ENCODE measurements around the gene MTFMT. TPM values are rescaled to one million over a fixed set of nuclear protein-coding genes. Genes with fewer than 3 reads are reported as not detected.

The MTFMT gene
- total and polyA plus RNA-seq, 2 donors (not counting 1 experiment from before 2014, with no cell fraction given): 16.6 to 17.0 TPM

DNA sequence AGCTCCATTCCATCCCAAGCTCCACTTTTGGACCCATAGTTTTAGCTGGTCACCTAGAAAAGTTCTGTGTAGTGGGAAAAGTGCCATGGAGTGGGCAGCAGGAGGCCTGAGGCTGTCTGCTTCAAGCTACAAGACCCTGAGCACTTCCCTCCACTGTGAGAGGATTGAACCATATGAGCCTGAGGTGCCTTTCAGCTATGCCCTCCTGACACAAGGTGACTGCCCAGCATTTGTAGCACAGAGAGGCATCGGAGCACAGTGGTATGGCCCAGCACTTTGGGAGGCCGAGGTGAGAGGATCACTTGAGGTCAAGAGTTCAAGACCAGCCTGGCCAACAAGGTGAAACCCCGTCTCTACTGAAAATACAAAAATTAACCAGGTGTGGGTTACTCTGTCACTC is 43.2 kb upstream of the MTFMT start:
- TF ChIP-seq, protein P1, sequence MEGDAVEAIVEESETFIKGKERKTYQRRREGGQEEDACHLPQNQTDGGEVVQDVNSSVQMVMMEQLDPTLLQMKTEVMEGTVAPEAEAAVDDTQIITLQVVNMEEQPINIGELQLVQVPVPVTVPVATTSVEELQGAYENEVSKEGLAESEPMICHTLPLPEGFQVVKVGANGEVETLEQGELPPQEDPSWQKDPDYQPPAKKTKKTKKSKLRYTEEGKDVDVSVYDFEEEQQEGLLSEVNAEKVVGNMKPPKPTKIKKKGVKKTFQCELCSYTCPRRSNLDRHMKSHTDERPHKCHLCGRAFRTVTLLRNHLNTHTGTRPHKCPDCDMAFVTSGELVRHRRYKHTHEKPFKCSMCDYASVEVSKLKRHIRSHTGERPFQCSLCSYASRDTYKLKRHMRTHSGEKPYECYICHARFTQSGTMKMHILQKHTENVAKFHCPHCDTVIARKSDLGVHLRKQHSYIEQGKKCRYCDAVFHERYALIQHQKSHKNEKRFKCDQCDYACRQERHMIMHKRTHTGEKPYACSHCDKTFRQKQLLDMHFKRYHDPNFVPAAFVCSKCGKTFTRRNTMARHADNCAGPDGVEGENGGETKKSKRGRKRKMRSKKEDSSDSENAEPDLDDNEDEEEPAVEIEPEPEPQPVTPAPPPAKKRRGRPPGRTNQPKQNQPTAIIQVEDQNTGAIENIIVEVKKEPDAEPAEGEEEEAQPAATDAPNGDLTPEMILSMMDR (conservative IDR thresholded peaks at IDR 0.05 in 1 of 2, IDR thresholded peaks at IDR 0.05 in 1 of 2; ENCODE audit: low read depth in 1 of 2, low read length in 2 of 2): no peak
- no peak for TF ChIP-seq EZH2 (IDR thresholded peaks at IDR 0.05; ENCODE audit: low read length, missing control alignments)
- H3K4me1 ChIP-seq (ENCODE audit: control insufficient read depth, extremely low read depth, insufficient read depth, low read length): peaks cover 36% of the 10 kb centered on the region
- no peak overlapping the region for H2AFZ ChIP-seq (ENCODE audit: low read length)
- H3K4me3 ChIP-seq (replicated peaks in 1 of 4; ENCODE audit: control extremely low read depth in 1 of 4, insufficient read depth in 1 of 4, low read depth in 3 of 4, low read length in 4 of 4): no peak overlapping the region
- no peak overlapping the region for H3K9ac ChIP-seq (ENCODE audit: insufficient read depth, low read length)
- no peak overlapping the region for H3K27ac ChIP-seq (ENCODE audit: insufficient read depth, low read length)
- H3K79me2 ChIP-seq (ENCODE audit: control insufficient read depth, insufficient read depth, low read length): no peaks in the 10 kb centered on the region
- no peaks in the 10 kb centered on the region for H3K9me3 ChIP-seq (ENCODE audit: control insufficient read depth, insufficient read depth, low read depth, low read length)
- DNase-seq (ENCODE audit: low read depth in 2 of 2): no peak
- no peaks in the 10 kb centered on the region for H4K20me1 ChIP-seq (ENCODE audit: control insufficient read depth, extremely low read depth, insufficient read depth, low read length)
- H3K27me3 ChIP-seq (ENCODE audit: control insufficient read depth, insufficient read depth, low read length): no peaks in the 10 kb centered on the region
- H3K36me3 ChIP-seq (ENCODE audit: control insufficient read depth, insufficient read depth, low read length): no peaks in the 10 kb centered on the region
- H3K4me2 ChIP-seq (ENCODE audit: extremely low read depth, insufficient read depth, low read length): no peak overlapping the region

DNA sequence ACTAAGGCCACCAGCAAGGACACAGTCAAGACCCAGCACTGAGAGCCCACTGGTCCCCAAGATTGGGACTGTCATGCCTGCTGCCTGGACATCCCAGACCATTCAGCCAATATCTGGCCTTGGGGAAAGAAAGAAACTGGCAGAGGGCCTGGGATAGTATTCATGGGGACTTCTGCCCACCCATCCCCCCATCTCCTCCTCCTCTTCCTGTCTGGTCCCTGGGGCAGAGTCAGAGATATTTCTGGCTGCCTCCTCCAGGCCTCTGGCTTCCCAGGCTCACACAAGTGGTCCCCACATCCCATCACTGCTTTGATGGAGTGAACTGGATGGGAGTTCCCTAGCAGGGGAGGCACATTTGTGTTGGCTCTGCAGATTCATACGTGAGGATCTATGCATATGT is 42.6 kb upstream of the MTFMT start:
- no peak for TF ChIP-seq EZH2 (IDR thresholded peaks at IDR 0.05; ENCODE audit: low read length, missing control alignments)

DNA sequence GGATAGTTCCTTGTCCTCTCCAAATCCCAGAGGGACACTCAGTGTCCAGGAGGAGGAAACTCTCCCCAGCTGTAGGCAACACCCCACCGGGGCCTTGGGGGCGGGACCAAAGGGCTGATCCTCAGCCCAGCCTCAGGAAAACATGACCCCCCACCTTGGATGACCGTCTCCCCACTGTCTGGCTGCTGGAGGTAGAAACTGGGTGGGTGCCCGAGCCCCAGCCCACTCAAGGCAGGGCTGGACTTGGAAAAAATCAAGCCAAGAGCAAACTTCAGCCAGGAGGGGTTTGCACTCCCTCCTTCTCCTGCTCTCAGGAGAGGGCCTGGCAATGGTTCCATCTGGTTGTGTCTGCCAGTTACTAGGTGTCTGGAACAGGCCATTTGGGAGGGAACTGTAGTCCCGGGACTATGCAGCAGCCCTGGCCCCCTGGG is 42.0 kb upstream of the MTFMT start:
- no peak for DNase-seq (ENCODE audit: low read depth in 2 of 2)
- Histone ChIP-seq H3K27ac (ENCODE audit: insufficient read depth, low read length) (no peak overlapping the region), H3K4me3 (replicated peaks in 1 of 4; ENCODE audit: control extremely low read depth in 1 of 4, insufficient read depth in 1 of 4, low read depth in 3 of 4, low read length in 4 of 4) (no peak overlapping the region), H2AFZ (ENCODE audit: low read length) (no peak overlapping the region), H3K27me3 (ENCODE audit: control insufficient read depth, insufficient read depth, low read length) (peaks cover 4% of the 10 kb centered on the region), H3K79me2 (ENCODE audit: control insufficient read depth, insufficient read depth, low read length) (no peaks in the 10 kb centered on the region), H3K36me3 (ENCODE audit: control insufficient read depth, insufficient read depth, low read length) (no peaks in the 10 kb centered on the region), H4K20me1 (ENCODE audit: control insufficient read depth, extremely low read depth, insufficient read depth, low read length) (no peaks in the 10 kb centered on the region), H3K4me1 (ENCODE audit: control insufficient read depth, extremely low read depth, insufficient read depth, low read length) (peaks cover 44% of the 10 kb centered on the region), H3K4me2 (ENCODE audit: extremely low read depth, insufficient read depth, low read length) (no peak overlapping the region), H3K9me3 (ENCODE audit: control insufficient read depth, insufficient read depth, low read depth, low read length) (no peaks in the 10 kb centered on the region), H3K9ac (ENCODE audit: insufficient read depth, low read length) (no peak overlapping the region)
- TF ChIP-seq, protein P1 (conservative IDR thresholded peaks at IDR 0.05 in 1 of 2, IDR thresholded peaks at IDR 0.05 in 1 of 2; ENCODE audit: low read depth in 1 of 2, low read length in 2 of 2): no peak
- TF ChIP-seq EZH2 (IDR thresholded peaks at IDR 0.05; ENCODE audit: low read length, missing control alignments): no peak

More for the DNA sequence above, 42.6 kb upstream of the MTFMT start:
- H3K79me2 ChIP-seq (ENCODE audit: control insufficient read depth, insufficient read depth, low read length): no peaks in the 10 kb centered on the region
- H3K4me1 ChIP-seq (ENCODE audit: control insufficient read depth, extremely low read depth, insufficient read depth, low read length): peaks cover 40% of the 10 kb centered on the region
- H3K36me3 ChIP-seq (ENCODE audit: control insufficient read depth, insufficient read depth, low read length): no peaks in the 10 kb centered on the region
- no peak overlapping the region for H3K27ac ChIP-seq (ENCODE audit: insufficient read depth, low read length)
- H3K4me2 ChIP-seq (ENCODE audit: extremely low read depth, insufficient read depth, low read length): no peak overlapping the region
- no peaks in the 10 kb centered on the region for H3K9me3 ChIP-seq (ENCODE audit: control insufficient read depth, insufficient read depth, low read depth, low read length)
- H3K27me3 ChIP-seq (ENCODE audit: control insufficient read depth, insufficient read depth, low read length): no peaks in the 10 kb centered on the region
- DNase-seq (ENCODE audit: low read depth in 2 of 2): no peak
- no peaks in the 10 kb centered on the region for H4K20me1 ChIP-seq (ENCODE audit: control insufficient read depth, extremely low read depth, insufficient read depth, low read length)
- H3K9ac ChIP-seq (ENCODE audit: insufficient read depth, low read length): no peak overlapping the region
- no peak overlapping the region for H3K4me3 ChIP-seq (replicated peaks in 1 of 4; ENCODE audit: control extremely low read depth in 1 of 4, insufficient read depth in 1 of 4, low read depth in 3 of 4, low read length in 4 of 4)
- H2AFZ ChIP-seq (ENCODE audit: low read length): no peak overlapping the region

Data from fibroblast of lung (primary cell).